Dermis blood vessel endothelial cell (primary cell): ENCODE data around the gene CD40. TPM values are rescaled to one million over a fixed set of nuclear protein-coding genes. Genes with fewer than 3 reads are reported as not detected.

Experiments
- DNase-seq: peaks from one replicate; pipeline ENCODE4 v3.0.0; 2010
- total RNA-seq: library from RNA; depleted of rRNA; stranded (reverse); fragments of >200 nt; gene quantifications from 2 replicates; pipeline ENCODE4 v1.2.3, GENCODE V29; 2014

CD40 gene
- total RNA-seq, 1 donor from 2014 or later = 21.3 TPM

GRCh38 chr20:46175127-46175494, 57.0 kb downstream of the CD40 start:
- no peak for DNase-seq

DNA sequence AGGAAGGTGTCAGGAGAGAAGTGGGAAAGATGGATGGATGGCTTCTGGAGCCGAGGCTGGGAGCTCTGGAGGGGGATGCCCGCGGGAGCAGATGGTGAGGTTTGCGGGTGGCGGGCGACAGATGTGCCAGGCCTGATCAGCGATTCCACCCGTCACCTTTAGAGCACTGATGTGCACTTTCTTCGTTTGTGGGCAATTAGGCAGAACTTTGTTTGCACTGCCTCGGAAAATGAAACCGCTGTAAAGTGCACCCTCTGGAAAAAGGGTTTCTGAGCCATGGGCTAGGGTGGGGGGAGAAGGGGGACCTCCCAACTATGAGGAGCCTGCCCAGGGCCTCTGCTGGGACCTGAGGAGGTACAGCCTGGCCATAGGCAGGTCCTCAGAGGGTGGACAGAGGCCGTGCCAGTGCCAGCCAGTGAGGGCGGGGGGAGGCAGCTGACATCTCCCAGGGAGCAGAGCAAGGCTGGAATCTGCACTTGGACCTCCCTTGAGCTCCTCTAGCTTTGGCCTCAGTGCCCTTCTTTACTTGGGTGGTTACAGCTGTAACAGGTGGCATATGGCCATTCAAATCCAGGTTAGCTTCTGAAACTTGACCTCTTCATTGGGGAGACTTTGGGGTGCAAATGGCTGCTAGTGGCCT, 58.7 kb downstream of the CD40 start:
- no peak for DNase-seq

DNA sequence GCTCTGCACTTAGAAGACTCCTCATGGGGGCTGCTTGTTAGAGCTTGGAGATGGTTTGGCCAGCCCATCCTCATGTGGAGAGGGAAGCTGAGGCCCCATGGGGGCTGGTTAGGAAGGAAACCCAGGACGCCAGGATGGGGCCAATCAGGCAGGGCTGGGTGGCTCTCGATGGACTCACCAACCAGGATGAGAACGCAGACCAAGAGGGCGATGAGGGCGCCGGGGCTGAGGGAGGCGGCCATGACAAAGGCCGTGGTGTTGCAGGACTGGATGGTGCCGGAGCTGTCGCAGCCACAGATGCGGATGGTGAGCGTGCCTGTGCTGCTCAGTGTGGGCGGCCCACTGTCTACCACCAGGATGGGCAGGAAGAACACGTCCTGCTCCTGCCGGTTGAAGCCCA, 59.7 kb downstream of the CD40 start:
- DNase-seq = no peak

- DNase-seq = no peak
Measured at GRCh38 chr20:46178891-46179290, 60.8 kb downstream of the CD40 start.

Other genes starting within 250 kb of the CD40 start
- gene ZSWIM1, start 237.1 kb upstream of the CD40 start, total RNA-seq = 4.1 and 5.4 TPM in 2 replicates
- gene SPATA25, start 230.7 kb upstream of the CD40 start, total RNA-seq = 1.0 and 1.2 TPM in 2 replicates
- gene NEURL2, start 227.1 kb upstream of the CD40 start, total RNA-seq = 3.2 and 4.4 TPM in 2 replicates
- 47.8 and 48.1 TPM in 2 replicates for gene CTSA, start 227.0 kb upstream of the CD40 start, total RNA-seq
- gene PLTP, start 206.2 kb upstream of the CD40 start, total RNA-seq = 2.4 and 5.4 TPM in 2 replicates
- gene PCIF1, start 183.6 kb upstream of the CD40 start, total RNA-seq = 13.3 and 16.2 TPM in 2 replicates
- 14.8 and 17.4 TPM in 2 replicates for gene ZNF335, start 146.1 kb upstream of the CD40 start, total RNA-seq
- gene MMP9, start 109.4 kb upstream of the CD40 start, total RNA-seq = not detected in 2 replicates
- 0.17 and 0.47 TPM in 2 replicates for gene SLC12A5, start 89.1 kb upstream of the CD40 start, total RNA-seq
- 16.7 and 18.6 TPM in 2 replicates for gene NCOA5, start 28.4 kb upstream of the CD40 start, total RNA-seq
- gene CDH22, start 190.2 kb downstream of the CD40 start, total RNA-seq = 0.05 TPM in 1 of 2 replicates, not detected in the other